GM04504 (cell line): ENCODE measurements around the gene ID3.
A peak's percentile ranks its signal among the peaks of the same experiment; 100 is the strongest.
"Not testable (repeated sequence)": the region's sequence is repeated elsewhere in the genome, so short reads cannot be mapped to it uniquely, and the experiment has no call there.

Experiments used
- DNase-seq: peaks from one replicate; pipeline ENCODE4 v3.0.0-alpha.2; 2012; ENCODE audit warnings: low read depth

Gene ID3

DNA sequence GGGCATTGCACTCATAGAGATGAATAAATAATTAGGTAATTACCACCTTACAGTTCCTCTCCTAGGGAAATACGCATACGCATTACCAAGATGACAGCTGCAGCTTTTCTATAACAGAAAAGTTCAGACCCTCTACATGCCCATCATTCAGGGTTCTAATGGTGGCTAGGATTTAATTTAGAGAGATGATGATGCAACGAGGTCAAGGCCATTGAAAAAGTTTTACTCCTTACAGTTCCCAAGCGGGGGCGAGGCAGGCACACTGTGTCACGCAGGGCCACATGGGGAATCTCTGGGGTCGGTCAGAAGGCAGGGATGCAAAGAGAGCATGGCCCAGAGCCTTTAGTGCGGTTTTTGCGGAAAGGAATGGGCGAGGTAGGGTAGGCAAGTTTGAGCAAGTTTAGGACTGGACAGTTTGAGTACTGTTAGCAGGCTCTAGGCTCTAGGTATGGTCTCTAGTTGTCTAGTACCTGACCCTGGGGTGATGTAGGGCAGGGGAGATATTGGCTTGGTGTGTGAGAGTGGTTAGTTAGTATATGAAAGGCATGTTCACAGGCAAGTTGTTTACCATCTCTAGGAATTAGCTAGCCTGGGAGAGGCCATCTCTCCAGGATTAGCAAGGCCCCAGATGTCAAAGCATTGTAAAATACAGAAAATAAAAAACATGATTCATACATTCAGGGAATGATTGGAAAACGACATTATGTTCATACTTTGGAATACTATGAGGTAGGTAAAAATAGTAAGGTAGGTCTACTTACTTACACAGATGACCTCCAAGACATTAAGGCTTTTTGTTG, 29.6 kb upstream of the ID3 start:
- DNase-seq = peak; percentile 37

DNA sequence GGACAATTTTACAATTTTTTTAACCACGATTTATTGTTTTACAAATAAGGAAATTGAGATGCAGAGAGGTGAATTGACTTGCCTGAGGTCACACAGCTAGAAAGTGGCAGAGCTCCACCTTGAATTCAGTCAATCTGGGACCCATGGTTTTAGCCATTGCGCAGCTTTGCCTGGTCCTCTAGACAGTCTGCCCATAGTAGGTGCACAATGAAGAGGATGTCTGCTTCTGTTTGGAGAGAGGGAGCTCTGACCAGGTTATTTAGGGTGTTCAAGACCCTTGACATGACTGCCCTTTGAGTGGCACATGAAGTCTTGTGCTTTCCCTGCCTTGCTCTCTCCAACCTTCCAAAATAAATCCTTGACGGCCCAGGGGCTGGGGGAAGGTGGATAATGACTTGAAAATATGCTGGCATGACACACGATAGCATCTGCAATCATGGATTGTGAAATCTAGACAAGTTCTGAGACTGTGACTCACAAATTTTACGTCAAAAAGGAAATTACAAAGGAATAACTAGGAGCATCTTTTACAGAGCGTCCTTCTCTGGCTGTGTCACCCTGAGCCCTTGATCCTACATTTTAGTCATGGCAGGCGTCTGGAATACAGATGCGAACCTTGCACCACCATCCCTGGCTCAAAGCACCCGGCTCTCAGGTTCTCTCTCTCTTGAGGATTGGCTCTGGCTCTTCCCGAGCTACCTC, 26.2 kb upstream of the ID3 start:
- peak; percentile 95 for DNase-seq

- not testable (repeated sequence) for DNase-seq
These were observed 24.4 kb upstream of the ID3 start for GRCh38 chr1:23583727-23584126.

DNA sequence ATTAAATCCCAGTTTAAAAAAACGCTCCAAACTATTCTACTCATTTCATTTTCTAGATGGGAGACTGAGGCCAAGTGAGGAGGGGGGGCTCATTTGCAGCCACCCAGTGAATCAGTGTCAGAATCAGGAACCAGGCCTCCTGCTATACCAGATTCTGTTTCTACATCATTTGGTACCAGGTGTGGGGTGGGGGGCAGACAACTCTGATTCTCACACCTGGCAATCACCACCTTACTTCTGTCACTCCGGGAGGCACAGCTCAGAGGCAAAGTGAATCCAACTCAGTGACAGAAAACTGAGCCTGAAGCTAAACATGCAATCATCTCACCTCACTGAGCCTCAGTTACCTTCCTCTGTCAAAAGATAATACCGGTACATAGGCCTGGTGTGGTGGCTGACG, 23.5 kb upstream of the ID3 start:
- no peak for DNase-seq

DNA sequence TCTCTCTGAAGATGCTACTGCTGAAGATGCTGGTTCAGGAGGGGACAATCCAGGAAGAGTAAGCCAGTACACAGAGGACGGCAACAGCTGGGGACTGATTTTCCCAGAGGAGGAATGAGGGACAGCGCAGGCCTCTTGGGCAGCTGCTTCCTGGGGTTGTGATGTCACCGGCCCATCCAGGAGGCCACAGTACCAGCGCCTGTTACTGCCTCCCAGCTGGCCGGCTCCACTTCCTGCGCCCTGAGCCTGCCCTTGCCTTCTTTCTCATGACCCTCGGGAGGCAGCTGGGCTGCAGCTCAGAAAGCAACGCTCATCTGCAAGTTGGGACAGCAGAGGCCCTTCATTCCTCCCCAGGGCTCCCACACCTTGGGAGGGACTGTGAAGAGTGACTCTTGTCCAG, 21.9 kb upstream of the ID3 start:
- DNase-seq = no peak

- no peak for DNase-seq
These were observed 19.7 kb upstream of the ID3 start for GRCh38 chr1:23578997-23579363.

DNA sequence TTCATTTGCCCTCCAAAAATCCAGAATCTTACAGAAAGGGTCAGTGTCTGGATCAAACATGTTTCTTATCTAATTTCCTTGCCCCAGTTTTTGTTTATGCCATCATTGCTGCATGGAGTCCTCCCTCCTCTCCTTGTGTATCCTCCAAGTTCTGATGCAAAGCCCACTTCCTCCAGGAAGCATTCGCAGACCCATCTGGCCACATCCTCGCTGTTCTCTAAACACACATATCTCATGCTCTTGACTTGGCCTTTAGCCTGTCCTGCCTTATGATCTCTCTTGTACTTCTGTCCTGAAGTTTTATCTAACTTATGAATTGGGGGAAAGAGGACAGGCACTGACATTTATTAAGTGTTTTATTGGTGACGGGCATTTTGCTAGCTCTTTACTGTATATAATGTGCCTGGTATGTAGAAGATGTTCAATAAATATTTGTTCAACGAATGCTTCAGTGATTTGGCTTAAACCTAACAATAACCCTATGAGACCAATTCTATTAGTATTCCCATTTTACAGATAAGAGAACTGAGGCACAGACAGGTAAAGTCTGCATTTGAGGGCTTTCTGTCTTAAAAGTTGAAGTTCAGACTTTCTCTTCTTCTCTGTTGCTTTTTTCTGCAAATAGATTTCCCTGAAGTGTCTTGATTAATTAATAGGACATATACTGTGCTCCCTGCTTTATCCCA, 19.2 kb upstream of the ID3 start:
- no peak for DNase-seq

DNA sequence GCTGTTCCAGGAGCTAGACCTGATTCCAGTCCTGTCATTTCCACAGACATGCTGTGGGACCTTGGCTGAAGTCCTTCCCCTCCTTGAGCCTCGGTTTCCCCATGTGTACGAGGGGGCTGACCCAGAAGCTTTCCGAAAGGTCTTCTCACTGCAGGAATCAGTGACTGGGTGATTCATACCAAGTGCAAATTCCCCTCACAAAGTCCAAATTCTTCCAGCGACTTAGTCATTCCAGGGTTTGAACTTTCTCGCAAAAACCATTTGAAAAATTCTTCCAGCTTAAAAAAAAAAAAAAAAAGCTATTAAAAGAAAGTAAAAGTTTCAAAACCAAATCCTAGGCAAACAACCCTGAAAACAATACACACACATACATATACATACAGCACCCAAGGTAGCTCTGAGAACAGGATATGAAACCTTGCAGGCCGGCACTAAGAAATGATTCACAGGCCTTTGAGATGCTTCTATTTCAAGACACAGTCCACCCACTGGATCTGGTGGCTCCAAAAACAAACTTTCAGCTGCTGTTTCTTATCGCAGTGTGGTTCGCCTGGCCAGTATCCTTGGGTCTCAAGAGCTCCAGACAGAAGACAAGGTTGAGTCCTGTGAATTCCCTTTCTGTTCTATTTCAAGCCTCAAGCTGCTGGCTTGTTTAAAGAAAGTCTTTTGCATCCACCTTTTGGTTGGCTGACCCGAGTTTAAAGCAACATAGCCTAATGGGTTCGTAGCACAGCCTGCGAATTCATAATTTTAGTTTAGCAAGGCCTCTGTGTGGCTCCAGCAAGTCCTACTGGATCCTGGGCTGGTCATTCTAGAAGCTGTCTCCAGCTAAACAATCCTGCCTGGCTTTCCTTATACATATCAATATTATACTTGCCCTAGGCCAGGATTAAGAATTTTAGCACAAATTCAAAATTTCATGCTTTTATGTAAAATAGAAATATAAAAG, 18.0 kb upstream of the ID3 start:
- peak; percentile 73 for DNase-seq

DNA sequence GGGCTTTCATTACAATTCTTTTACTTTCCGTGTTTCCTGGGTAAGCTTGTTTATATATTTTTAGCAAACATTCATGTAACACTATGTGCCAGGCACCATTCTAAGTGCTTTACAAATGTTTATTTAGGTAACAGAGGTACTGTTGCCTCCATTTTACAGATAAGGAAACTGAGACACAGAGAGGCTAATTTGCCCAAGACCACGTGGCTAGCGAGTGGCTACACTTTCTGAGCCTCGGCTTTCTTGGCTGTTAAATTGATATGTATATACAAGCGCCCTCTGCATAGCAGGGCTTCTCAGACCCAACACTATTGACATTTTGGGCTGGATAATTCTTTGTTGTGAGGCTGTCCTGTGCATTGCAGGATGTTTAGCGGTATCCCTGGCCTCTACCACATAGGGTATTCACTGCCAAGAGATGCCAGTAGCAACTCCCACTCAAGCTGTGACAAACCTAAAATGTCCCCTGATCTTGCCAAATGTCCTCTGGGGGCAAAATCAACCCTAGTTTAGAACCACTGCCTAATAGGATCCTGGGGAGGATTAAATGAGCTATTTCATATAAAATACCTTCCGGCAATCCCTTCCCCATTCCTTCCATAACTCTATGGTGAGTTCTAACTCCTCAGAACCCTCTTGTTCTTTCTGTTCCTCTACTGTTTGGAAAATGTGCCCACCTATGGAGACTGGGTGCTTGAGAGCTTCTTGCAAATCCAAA, 17.2 kb upstream of the ID3 start:
- DNase-seq = no peak

DNA sequence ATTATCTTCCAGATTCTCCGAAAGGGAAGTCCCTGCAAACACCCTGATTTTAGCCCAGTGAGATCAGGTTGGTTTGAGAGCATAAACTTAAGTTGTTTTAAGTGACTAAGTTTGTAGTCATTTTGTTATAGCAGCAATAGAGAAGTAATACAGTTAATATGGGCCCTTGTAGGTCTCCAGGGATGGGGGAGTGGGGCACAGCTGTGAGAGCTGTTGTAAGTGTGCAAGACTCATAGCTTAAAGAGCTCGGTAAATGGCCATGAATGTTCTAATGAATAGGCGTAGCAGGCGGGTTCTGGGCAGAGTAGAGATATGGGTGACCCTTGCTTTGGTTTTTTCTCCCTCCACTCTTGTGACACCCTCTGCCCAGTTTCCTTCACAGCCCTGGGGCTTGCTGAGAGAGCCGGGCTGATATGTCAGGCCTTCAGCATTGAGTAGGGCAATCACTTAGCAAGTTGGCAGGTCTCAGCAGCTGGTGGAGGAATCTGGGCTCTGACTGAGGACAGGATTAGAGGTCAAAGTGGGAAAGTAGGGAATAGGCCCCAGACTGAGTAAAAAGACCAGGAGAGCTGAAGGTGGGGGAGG, 16.0 kb upstream of the ID3 start:
- DNase-seq = no peak

DNA sequence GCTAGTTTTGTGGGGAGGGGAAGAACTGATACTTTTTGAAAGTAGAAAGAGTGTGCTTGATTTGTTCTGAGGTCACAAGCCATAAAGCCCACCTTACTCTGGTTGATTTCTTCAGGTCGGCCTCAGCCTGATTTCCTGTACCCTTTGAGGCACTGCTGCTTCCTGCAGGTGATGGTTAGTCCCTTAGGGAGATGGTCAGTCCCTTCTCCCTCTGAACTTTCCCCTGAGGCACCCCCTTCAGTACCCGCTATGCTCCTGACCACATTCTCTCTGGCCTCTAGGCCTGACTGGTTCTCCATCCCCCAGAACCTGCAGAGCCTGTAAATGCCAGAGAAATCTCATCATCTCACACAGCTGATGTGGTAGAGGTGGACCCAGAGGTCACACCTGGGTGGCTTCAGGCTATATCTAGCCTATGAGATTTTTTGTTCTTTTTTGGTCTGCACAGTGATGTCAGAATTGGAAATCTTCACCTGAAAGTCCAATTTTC, 15.0 kb upstream of the ID3 start:
- DNase-seq = no peak

- DNase-seq = no peak
These were observed 14.4 kb upstream of the ID3 start for GRCh38 chr1:23573574-23574182.

GRCh38 chr1:23571465-23571864, 12.2 kb upstream of the ID3 start:
- DNase-seq = no peak

DNA sequence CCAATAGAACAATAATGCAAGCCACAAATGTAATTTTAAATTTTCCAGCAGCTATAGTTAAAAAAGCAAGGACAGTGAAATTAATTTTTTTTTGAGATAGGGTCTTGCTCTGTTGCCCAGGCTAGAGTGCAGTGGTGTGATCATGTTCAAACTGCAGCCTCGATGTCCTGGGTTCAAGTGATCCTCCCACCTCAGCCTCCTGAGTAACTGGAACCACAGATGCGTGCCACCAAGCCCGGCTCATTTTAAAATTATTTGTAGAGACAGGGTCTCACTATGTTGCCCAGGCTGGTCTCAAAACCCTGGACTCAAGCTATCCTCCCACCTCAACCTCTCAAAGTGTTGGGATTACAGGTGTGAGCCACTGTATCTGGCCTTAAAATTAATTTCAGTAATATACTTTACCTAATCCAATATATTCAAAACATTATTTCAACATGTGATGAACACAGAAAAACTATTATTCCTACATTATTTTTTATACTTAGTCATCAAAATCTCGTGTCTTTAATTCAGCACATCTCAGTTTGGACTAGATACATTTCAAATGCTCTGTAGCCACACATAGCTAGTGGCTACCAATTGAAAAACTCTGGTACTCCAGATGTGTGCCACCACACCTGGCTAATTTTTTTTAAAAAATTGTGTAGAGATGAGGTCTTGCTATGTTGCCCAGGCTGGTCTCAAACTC, 10.8 kb upstream of the ID3 start:
- DNase-seq = no peak

DNA sequence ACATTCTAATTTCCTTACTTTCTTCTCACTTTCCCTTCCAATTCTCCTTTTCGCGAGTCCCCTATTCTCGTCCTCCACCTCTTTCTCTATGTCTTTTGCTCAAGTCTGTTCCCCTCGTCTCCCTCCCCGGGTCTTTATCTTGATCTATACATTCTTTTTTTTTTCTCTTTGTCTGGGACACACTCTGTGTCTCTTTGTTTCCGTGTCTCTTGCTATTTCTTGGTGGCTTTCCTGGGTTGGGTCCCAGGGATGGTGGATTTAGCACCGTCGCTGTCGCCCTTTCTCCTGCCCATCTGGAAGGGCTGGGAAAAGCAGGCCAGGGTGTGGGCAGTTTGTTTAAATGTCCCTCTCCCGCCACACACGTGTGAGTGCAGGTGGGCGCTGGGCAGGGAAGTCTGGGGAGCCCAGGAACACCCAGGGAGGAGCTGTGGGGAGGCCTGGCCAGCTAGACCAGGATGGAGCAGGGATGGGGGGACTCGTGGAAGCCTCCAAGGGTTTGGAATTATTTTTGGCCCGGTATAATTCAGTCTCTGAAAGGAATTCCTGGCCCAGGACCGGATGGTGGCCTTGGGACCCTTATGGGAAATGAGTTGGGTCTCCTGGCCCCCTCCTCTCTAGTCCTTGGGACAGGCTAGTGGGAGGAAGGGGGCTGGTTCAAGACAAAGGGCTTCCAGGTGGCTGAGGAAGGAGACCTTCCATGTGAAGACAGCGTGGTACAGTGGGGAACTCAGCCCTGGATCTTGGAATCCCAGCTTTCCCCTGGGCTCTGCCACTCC, 9.5 kb upstream of the ID3 start:
- no peak for DNase-seq

GRCh38 chr1:23567996-23568607, 8.8 kb upstream of the ID3 start:
- no peak for DNase-seq

DNA sequence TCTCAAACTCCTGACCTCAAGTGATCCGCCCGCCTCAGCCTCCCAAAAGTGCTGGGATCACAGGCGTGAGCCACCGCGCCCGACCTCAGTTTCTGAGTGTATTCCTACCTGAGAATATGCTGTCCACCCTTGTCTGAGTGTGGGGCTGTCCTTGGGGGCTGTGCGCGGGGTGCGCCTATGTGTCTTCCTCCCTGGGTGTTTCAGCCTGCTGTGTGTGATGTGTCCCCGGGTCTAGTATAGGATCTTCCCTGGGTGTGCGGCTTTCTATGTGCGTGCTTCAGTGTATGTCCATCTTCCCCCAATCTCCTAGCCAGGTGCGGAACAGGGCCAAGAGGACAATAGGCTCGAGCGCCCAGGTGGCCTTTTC, 8.3 kb upstream of the ID3 start:
- DNase-seq = no peak

GRCh38 chr1:23566304-23566703, 7.0 kb upstream of the ID3 start:
- DNase-seq = no peak

DNA sequence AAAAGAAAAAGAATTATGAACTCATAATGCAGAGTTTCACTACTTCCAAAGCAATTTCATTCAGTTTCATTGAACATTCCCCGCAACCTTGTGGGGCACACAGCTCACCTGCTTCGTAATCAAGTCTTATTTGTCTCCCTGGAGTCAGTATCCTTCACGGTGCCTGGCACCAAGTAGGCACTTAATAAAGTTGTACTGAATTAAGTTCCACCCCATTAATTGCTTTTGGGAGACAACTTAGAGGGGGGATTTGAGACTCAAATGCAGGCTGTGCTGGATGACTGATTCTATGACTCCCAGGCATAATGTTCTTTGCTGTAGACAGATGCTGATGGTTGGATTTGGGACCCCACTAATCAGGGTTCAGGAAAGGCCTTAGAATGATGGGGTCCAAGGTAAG, 6.5 kb upstream of the ID3 start:
- DNase-seq = no peak
